GM12864 (cell line): Measurements from ENCODE around the gene SDR42E2.

Experiments used
- DNase-seq: peaks from one replicate; pipeline ENCODE4 v3.0.0-alpha.2; 2011; ENCODE audit warnings: low read depth
- H3K4me3 ChIP-seq: 2 replicates; pipeline ENCODE4 v1.5.1; 2011; ENCODE audit warnings: mild to moderate bottlenecking, low read depth, low read length, control low read depth
- CTCF ChIP-seq: IDR thresholded peaks from 2 replicates; pipeline ENCODE4 v1.5.1; 2011; ENCODE audit warnings: low read depth, mild to moderate bottlenecking, moderate library complexity, low read length, control low read depth, inconsistent platforms; ENCODE audit errors: missing control alignments

The SDR42E2 gene

GRCh38 chr16:22233037-22233372, 70.7 kb downstream of the SDR42E2 start:
- H3K4me3 ChIP-seq = no peak overlapping the region
- no peak for TF ChIP-seq CTCF
- DNase-seq = no peak

GRCh38 chr16:22235839-22236745, 73.8 kb downstream of the SDR42E2 start:
- no peak for DNase-seq
- no peak for TF ChIP-seq CTCF
- H3K4me3 ChIP-seq = no peak overlapping the region

- TF ChIP-seq CTCF = no peak
- DNase-seq = no peak
- H3K4me3 ChIP-seq = no peak overlapping the region
Measured at GRCh38 chr16:22239131-22239805, 77.0 kb downstream of the SDR42E2 start.

GRCh38 chr16:22240023-22240710, 77.9 kb downstream of the SDR42E2 start:
- DNase-seq = no peak

More at GRCh38 chr16:22240023-22240710, 77.9 kb downstream of the SDR42E2 start:
- TF ChIP-seq CTCF = no peak
- H3K4me3 ChIP-seq = no peak overlapping the region
